Heart right ventricle (tissue), 16 donors: ENCODE results near the gene PRSS56. TPM values are rescaled to one million over a fixed set of nuclear protein-coding genes. Genes with fewer than 3 reads are reported as not detected.
A peak's percentile ranks its signal among the peaks of the same experiment; 100 is the strongest.

Source experiments
- ATAC-seq, 8 donors: fragments of 200-7000 bp; cut with Tn5 transposase; one replicate each; pipeline ENCODE4 v1.9.1; 2020; ENCODE audit warnings: mild to moderate bottlenecking in 8 of 8, moderate library complexity in 8 of 8, moderate number of reproducible peaks in 1 of 8
- DNase-seq, 2 donors: peaks; one replicate each; pipeline ENCODE4 v3.0.0-alpha.2; 2020
- H3K27ac ChIP-seq, 10 donors: fragments of 200-600 bp; sonication (generic) in 2 of 10; one replicate each; pipeline versions ENCODE4 v1.5.0 to v1.8.0; 2020 to 2022; ENCODE audit warnings: mild to moderate bottlenecking in 3 of 10
- H3K27me3 ChIP-seq, 7 donors: fragments of 200-600 bp; one replicate each; pipeline ENCODE4 v1.8.0; 2021 to 2022; ENCODE audit warnings: mild to moderate bottlenecking in 2 of 7
- H3K36me3 ChIP-seq, 9 donors: fragments of 200-600 bp; sonication (generic) in 1 of 9; one replicate each; pipeline versions ENCODE4 v1.5.0 to v1.8.0; 2020 to 2022; ENCODE audit warnings: mild to moderate bottlenecking in 2 of 9
- H3K4me1 ChIP-seq, 9 donors: fragments of 200-600 bp; sonication (generic) in 1 of 9; one replicate each; pipeline versions ENCODE4 v1.5.0 to v1.8.0; 2020 to 2022; ENCODE audit warnings: mild to moderate bottlenecking in 4 of 9
- H3K4me3 ChIP-seq, 10 donors: fragments of 200-600 bp; sonication (generic) in 2 of 10; one replicate each; pipeline versions ENCODE4 v1.5.0 to v1.8.0; 2020 to 2022; ENCODE audit warnings: mild to moderate bottlenecking in 7 of 10, moderate library complexity in 2 of 10
- H3K9me3 ChIP-seq, 11 donors: fragments of 200-600 bp in 10 of 11; sonication (generic) in 2 of 11; one replicate each; pipeline versions ENCODE4 v1.5.0 to v1.8.0; 2013 to 2022; ENCODE audit warnings: mild to moderate bottlenecking in 2 of 11, control low read depth in 1 of 11, moderate library complexity in 1 of 11
- WGBS, 2 donors: extraction: QIAGEN DNeasy Blood & Tissue Kit; methylation state at CpG; one replicate each; pipeline ENCODE4 v1.1.7; 2013; ENCODE audit warnings: inconsistent platforms in 1 of 2; 5-methylcytosine and 5-hydroxymethylcytosine counted together
- intact Hi-C, 10 donors: fragments of 100-400 bp; cut with DNase I; formaldehyde crosslinking; loops; one replicate each; pipeline versions ENCODE4 v1.11.1 to v1.14.2; 2022
- long read RNA-seq, 3 donors: library from polyadenylated mRNA; unstranded; transcript quantifications; one replicate each; pipeline ENCODE4 v2.0.0, GENCODE V29; 2020 to 2021
- polyA plus RNA-seq, 2 donors: library from polyadenylated mRNA; stranded (reverse); fragments of 200-250 nt; gene quantifications; one replicate each; pipeline ENCODE4 v1.2.3, GENCODE V29; 2013
- total RNA-seq, 10 donors: library from RNA; stranded (reverse); fragmentation: NEBNext Ultra II Directional in 3 of 10; extraction: Animal tissue kit (Norgen Biotek cat#: 25700) in 3 of 10; gene quantifications; one replicate each; pipeline versions ENCODE4 v1.2.1 to v1.2.4, GENCODE V29; 2021 to 2023
- TF ChIP-seq, protein P1 (sequence below), 9 donors: fragments of 200-600 bp; sonication (generic) in 2 of 9; IDR thresholded peaks; one replicate each; pipeline versions ENCODE4 v1.5.0 to v1.8.0; 2021 to 2022; ENCODE audit warnings: antibody characterized with exemption in 9 of 9, mild to moderate bottlenecking in 5 of 9, moderate library complexity in 1 of 9
- donor health status: Arrhythmogenic right ventricular cardiomyopathy.
- donor health status: ischemic (EF 13 %, LVEDD 7.1; RV severe dilation, severe dysfunction).
- donor health status: healthy with polysubstance abuse.
- donor health status: DM: no; HTN: yes; CAD: no.
- donor health status: DM: no; HTN: no; CAD: no.
- donor health status: ischemic (EF 25% LVEDD 6.9; RV normal size, moderate dysfunction).
- donor health status: ischemic (EF 25% LVEDD 5.7; RV mildly dilated, moderate dysfunction).
- donor health status: healthy.
- donor health status: DM: yes; HTN: yes; CAD: no.
- donor health status: Ischemic cardiomyopathy.
- donor health status: ischemic (EF 35%, LVEDD 5.7; RV mildly dilated, moderate dysfunction).
- donor health status: nonischemic (EF 11% LVEDD 7.7; RV severe dilation, severe dysfunction).
- donor health status: DM: yes; HTN: yes; CAD: no.
- donor health status: PGD.
- donor health status: ischemic (EF 29% LVEDD 5.4; RV normal size, mild dysfunction).
- donor health status: nonischemic (EF 23%, LVEDD 6.1; RV moderate dilation, normal function).

Gene PRSS56
- total RNA-seq (under 1 TPM in 3 of 10 donors, not detected in 7; 0.12 to 0.35 (median 0.23) TPM), polyA plus RNA-seq (under 1 TPM in 1 of 2 donors, not detected in 1; 0.15 TPM)
- long read RNA-seq, donor 1: 0 reads
- long read RNA-seq, donor 2: 0 reads
- long read RNA-seq, donor 3: 0 reads

DNA sequence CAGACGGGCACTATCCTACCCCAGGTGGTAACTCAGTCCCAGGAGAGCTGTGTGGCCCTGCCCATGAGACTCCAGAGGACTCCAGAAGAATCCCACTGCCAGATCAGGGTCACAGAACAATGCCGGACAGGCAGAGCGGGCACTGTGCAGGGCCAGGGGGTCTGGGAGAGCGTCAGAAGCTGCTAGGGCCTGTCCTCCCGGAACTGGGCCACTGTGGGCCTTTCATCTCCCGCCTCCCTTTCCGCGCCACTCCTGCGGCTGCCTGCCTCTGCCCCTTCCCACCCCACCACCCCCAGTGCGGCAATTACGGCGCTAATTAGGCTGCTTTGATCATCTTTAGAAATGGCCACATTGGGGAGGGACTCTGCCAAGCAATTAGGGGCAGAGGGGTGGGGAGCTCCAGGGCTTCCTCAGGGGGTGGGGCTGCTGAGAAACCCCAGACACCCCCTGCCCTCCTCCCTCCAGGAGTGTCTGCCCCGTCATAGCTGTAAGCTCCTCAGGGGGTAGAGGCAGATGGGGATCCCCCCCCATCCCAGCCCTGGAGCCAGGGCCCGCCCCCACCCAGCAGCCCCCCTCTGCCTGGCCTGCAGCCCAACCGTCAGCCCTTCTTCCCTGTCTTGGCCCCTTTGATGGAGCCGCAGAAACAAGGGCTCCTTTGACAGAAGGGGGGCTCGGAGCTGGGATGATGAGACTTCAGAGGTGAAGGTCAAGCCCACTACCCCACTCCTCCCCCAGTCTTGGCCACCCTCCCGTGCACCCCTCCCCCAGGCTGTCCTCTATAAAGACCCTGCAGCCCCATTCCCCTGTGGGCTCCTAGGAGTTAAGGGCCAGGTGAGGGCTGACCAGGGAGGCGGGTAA is at the start of gene PRSS56:
TSS of gene PRSS56 (plus strand) at position 808 of the 858 bp plus-strand sequence. CDS start 211 bp downstream, outside the sequence.
- Histone ChIP-seq H3K27ac (no peak within 1 kb of the TSS), H3K27me3 (peaks cover 20 to 72% (median 65%) of the 10 kb centered on the region in 7 donors), H3K4me1 (peaks cover 0 to 30% (median 26%) of the 10 kb centered on the region in 9 donors), H3K4me3 (no peak within 1 kb of the TSS), H3K36me3 (no peaks in the 10 kb centered on the region), H3K9me3 (no peaks in the 10 kb centered on the region)
- DNase-seq (no peak), ATAC-seq (no peak)
- TF ChIP-seq, protein P1, sequence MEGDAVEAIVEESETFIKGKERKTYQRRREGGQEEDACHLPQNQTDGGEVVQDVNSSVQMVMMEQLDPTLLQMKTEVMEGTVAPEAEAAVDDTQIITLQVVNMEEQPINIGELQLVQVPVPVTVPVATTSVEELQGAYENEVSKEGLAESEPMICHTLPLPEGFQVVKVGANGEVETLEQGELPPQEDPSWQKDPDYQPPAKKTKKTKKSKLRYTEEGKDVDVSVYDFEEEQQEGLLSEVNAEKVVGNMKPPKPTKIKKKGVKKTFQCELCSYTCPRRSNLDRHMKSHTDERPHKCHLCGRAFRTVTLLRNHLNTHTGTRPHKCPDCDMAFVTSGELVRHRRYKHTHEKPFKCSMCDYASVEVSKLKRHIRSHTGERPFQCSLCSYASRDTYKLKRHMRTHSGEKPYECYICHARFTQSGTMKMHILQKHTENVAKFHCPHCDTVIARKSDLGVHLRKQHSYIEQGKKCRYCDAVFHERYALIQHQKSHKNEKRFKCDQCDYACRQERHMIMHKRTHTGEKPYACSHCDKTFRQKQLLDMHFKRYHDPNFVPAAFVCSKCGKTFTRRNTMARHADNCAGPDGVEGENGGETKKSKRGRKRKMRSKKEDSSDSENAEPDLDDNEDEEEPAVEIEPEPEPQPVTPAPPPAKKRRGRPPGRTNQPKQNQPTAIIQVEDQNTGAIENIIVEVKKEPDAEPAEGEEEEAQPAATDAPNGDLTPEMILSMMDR (IDR thresholded peaks at IDR 0.05): no peak
- WGBS, 2 donors: 55 to 57% methylated on average over 19 of the region's 19 CpGs
- intact Hi-C loops: loop anchor here (2.0 to 10.0 kb wide), 7 partner anchors 73 to 615 kb away; no protein-coding TSS in a partner anchor

DNA sequence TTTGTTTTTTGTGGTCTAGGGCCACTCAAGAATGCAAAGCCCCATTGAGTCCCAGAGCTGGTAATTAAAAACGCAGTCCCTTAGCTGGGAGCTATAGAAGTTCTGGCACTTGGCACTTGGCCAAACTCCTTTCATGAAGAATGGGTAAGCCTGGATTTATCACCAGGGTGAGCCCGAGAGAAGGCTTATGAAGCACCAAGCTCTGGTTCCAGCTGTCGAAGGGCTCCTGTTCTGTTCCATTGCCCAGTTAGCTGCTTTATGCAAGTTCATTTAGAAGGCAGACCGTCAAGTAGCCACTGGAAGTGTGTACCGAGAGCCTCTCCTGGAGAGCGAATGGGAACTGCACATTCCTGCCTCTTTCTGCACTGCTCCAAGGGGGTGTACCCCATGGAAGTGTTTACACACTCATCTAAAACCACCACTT is 46.7 kb upstream of the PRSS56 start:
- no peak overlapping the region for H3K4me3 ChIP-seq
- peaks cover 0 to 70% (median 36%) of the 10 kb centered on the region in 7 donors for H3K27me3 ChIP-seq
- no peaks in the 10 kb centered on the region for H3K4me1 ChIP-seq
- DNase-seq (no peak), ATAC-seq (peak in 3 of 8 donors; percentile 25 to 39 (median 25))
- 19 to 26% methylated on average over 6 of the region's 6 CpGs for WGBS, 2 donors
- no peak overlapping the region for H3K27ac ChIP-seq
- intact Hi-C loops: no loop called here
- TF ChIP-seq, protein P1 (IDR thresholded peaks at IDR 0.05): no peak
- no peaks in the 10 kb centered on the region for H3K36me3 ChIP-seq
- peaks cover 0 to 10% (median 0%) of the 10 kb centered on the region in 11 donors for H3K9me3 ChIP-seq

DNA sequence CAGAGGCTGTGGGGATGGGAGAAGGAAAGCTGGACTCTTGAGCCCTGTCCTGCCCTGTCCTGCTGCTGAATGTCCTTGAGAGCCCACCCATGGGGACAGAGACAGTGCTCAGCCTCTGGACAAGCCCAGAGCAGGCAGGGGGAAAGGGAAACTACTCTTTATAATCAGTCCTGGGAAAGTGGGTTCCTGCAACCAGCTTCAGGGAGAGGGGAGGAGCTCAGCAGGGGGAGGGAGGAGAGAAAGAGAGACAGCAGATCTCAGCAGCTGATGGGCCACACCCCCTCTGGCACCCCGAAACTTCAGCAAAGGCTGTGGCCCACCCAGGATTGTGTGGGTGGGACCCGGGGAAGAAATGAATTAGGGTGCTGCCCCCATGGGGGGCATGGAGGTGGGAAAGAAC is 44.1 kb upstream of the PRSS56 start:
- Histone ChIP-seq H3K4me1 (no peaks in the 10 kb centered on the region), H3K27me3 (peaks cover 0 to 73% (median 35%) of the 10 kb centered on the region in 7 donors), H3K27ac (no peak overlapping the region), H3K9me3 (peaks cover 0 to 10% (median 0%) of the 10 kb centered on the region in 11 donors), H3K4me3 (no peak overlapping the region), H3K36me3 (no peaks in the 10 kb centered on the region)
- DNase-seq (no peak), ATAC-seq (no peak)
- 82 to 84% methylated on average over 2 of the region's 2 CpGs for WGBS, 2 donors
- TF ChIP-seq, protein P1 (IDR thresholded peaks at IDR 0.05): no peak
- intact Hi-C loops: no loop called here

DNA sequence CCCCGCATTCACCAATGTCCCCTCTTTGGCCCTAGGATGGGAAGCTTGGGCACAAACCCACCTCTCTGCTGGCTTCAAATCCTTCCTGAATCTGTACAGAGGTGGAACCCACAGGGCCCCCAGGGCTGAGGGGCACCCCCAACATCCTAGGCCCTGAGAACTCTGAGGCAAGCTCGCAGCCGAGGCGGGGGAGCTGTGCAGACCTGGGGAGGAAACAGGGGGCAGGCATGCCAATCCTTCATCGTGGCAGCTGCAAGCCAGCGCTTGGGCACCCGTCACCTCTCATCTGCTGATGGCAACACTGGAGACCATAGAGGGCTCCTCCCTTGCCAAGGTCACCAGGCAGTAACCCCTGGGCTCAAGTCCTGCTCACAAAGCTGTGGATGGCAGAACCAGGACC is 43.4 kb upstream of the PRSS56 start:
- Histone ChIP-seq H3K9me3 (peaks cover 0 to 8% (median 0%) of the 10 kb centered on the region in 11 donors), H3K36me3 (no peaks in the 10 kb centered on the region), H3K27me3 (peaks cover 0 to 80% (median 38%) of the 10 kb centered on the region in 7 donors), H3K27ac (no peak overlapping the region), H3K4me1 (no peaks in the 10 kb centered on the region), H3K4me3 (no peak overlapping the region)
- DNase-seq (no peak), ATAC-seq (no peak)
- TF ChIP-seq, protein P1 (IDR thresholded peaks at IDR 0.05): no peak
- intact Hi-C loops: no loop called here
- 93 to 98% methylated on average over 7 of the region's 7 CpGs for WGBS, 2 donors
